IMR-90 (cell line): ENCODE data around the gene CTBP2.

ENCODE experiments used
- POLR2A ChIP-seq: IDR thresholded peaks from 2 replicates; pipeline ENCODE4 v1.6.1; 2012; ENCODE audit warnings: mild to moderate bottlenecking, low read depth, low read length
- TF ChIP-seq, protein P1 (sequence below): conservative IDR thresholded peaks from 2 replicates; pipeline ENCODE4 v1.5.1; 2012; ENCODE audit warnings: mild to moderate bottlenecking, low read depth, low read length, improper control_type of control experiment

DNA sequence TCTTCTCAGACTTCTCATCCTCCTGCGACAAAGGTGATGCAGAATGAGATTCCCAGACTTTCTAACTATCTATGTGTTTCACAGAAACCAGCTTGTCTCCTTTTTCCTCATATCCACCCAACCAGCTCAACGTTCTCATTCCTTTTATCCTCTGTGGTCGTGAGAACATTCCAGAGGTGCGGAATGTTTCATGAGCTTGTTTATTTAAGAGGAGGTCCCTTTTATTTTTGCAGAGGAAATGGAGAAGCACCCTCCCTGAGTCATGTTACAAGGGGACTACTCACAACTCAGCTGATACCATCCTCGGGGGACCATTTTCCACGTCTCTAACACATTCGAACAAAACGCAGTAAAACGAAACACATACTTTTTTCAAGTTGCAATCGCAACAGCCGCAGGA is 125.2 kb downstream of the CTBP2 start:
- TF ChIP-seq, protein P1, sequence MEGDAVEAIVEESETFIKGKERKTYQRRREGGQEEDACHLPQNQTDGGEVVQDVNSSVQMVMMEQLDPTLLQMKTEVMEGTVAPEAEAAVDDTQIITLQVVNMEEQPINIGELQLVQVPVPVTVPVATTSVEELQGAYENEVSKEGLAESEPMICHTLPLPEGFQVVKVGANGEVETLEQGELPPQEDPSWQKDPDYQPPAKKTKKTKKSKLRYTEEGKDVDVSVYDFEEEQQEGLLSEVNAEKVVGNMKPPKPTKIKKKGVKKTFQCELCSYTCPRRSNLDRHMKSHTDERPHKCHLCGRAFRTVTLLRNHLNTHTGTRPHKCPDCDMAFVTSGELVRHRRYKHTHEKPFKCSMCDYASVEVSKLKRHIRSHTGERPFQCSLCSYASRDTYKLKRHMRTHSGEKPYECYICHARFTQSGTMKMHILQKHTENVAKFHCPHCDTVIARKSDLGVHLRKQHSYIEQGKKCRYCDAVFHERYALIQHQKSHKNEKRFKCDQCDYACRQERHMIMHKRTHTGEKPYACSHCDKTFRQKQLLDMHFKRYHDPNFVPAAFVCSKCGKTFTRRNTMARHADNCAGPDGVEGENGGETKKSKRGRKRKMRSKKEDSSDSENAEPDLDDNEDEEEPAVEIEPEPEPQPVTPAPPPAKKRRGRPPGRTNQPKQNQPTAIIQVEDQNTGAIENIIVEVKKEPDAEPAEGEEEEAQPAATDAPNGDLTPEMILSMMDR, result no peak
- no peak; the same call in 1 of the 2 replicates for TF ChIP-seq POLR2A
